ENCODE results near the gene PCGF2. TPM values are rescaled to one million over a fixed set of nuclear protein-coding genes. Genes with fewer than 3 reads are reported as not detected.

PCGF2 gene
- total RNA-seq, 1 experiment from 2014 or later, result 43.9 TPM

- DNase-seq (ENCODE audit: low read depth, low spot score) (no peak), ATAC-seq (no peak)
- in situ Hi-C loops (cut with HindIII; ENCODE audit: low pct_unique_long_range_greater_than_20kb, low sequenced_read_pairs) (no loop called here), intact Hi-C loops (cut with micrococcal nuclease; ENCODE audit: unreplicated experiment) (loop anchor here (5.0 kb wide), 1 partner anchor 56 kb away; no protein-coding TSS in a partner anchor)
- Histone ChIP-seq H3K4me1 (ENCODE audit: control insufficient read depth, insufficient read depth, low read length) (peaks cover 39% of the 10 kb centered on the region), H3K4me3 (ENCODE audit: low read depth in 2 of 2, low read length in 2 of 2) (no peak overlapping the region), H3K27ac (ENCODE audit: low read length) (no peak overlapping the region), H3K36me3 (ENCODE audit: control insufficient read depth, insufficient read depth, low read length) (no peaks in the 10 kb centered on the region; the same call in 1 of the 2 replicates), H3K9me3 (ENCODE audit: control insufficient read depth, insufficient read depth, low read depth, low read length) (no peaks in the 10 kb centered on the region), H3K27me3 (ENCODE audit: control insufficient read depth, insufficient read depth, low read length) (no peaks in the 10 kb centered on the region)
- BruUV-seq (replicated peaks), result no TSS peak
- POLR2A ChIA-PET, result no interaction called here
- CTCF ChIA-PET, result interaction anchor here (1.0 to 1.2 kb wide), 2 partner anchors 57 to 58 kb away, joined by 4 to 6 read pairs; partner anchors contain the start of gene EPOP
- TF ChIP-seq, protein P1, sequence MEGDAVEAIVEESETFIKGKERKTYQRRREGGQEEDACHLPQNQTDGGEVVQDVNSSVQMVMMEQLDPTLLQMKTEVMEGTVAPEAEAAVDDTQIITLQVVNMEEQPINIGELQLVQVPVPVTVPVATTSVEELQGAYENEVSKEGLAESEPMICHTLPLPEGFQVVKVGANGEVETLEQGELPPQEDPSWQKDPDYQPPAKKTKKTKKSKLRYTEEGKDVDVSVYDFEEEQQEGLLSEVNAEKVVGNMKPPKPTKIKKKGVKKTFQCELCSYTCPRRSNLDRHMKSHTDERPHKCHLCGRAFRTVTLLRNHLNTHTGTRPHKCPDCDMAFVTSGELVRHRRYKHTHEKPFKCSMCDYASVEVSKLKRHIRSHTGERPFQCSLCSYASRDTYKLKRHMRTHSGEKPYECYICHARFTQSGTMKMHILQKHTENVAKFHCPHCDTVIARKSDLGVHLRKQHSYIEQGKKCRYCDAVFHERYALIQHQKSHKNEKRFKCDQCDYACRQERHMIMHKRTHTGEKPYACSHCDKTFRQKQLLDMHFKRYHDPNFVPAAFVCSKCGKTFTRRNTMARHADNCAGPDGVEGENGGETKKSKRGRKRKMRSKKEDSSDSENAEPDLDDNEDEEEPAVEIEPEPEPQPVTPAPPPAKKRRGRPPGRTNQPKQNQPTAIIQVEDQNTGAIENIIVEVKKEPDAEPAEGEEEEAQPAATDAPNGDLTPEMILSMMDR (IDR thresholded peaks at IDR 0.05), result no peak
- TF ChIP-seq TCF7L2 (IDR thresholded peaks at IDR 0.05; ENCODE audit: low read depth, low read length), result no peak
- TF ChIP-seq SIN3A (IDR thresholded peaks at IDR 0.05; ENCODE audit: borderline replicate concordance, insufficient read depth, low read depth, low read length), result no peak
- TF ChIP-seq POLR2AphosphoS5 (IDR thresholded peaks at IDR 0.05; ENCODE audit: low read depth, low read length), result no peak
- TF ChIP-seq, protein P2, sequence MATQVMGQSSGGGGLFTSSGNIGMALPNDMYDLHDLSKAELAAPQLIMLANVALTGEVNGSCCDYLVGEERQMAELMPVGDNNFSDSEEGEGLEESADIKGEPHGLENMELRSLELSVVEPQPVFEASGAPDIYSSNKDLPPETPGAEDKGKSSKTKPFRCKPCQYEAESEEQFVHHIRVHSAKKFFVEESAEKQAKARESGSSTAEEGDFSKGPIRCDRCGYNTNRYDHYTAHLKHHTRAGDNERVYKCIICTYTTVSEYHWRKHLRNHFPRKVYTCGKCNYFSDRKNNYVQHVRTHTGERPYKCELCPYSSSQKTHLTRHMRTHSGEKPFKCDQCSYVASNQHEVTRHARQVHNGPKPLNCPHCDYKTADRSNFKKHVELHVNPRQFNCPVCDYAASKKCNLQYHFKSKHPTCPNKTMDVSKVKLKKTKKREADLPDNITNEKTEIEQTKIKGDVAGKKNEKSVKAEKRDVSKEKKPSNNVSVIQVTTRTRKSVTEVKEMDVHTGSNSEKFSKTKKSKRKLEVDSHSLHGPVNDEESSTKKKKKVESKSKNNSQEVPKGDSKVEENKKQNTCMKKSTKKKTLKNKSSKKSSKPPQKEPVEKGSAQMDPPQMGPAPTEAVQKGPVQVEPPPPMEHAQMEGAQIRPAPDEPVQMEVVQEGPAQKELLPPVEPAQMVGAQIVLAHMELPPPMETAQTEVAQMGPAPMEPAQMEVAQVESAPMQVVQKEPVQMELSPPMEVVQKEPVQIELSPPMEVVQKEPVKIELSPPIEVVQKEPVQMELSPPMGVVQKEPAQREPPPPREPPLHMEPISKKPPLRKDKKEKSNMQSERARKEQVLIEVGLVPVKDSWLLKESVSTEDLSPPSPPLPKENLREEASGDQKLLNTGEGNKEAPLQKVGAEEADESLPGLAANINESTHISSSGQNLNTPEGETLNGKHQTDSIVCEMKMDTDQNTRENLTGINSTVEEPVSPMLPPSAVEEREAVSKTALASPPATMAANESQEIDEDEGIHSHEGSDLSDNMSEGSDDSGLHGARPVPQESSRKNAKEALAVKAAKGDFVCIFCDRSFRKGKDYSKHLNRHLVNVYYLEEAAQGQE (IDR thresholded peaks at IDR 0.05; ENCODE audit: insufficient read depth in 1 of 2, low read depth in 2 of 2, low read length in 1 of 2), result no peak
These were observed 14.7 kb downstream of the PCGF2 start for GRCh38 chr17:38733282-38733981.

- DNase-seq (ENCODE audit: low read depth, low spot score) (no peak), ATAC-seq (no peak)
- intact Hi-C loops (cut with micrococcal nuclease; ENCODE audit: unreplicated experiment) (loop anchor here (5.0 kb wide), 1 partner anchor 55 kb away; no protein-coding TSS in a partner anchor), in situ Hi-C loops (cut with HindIII; ENCODE audit: low pct_unique_long_range_greater_than_20kb, low sequenced_read_pairs) (no loop called here)
- Histone ChIP-seq H3K36me3 (ENCODE audit: control insufficient read depth, insufficient read depth, low read length) (no peaks in the 10 kb centered on the region; the same call in 1 of the 2 replicates), H3K4me3 (ENCODE audit: low read depth in 2 of 2, low read length in 2 of 2) (no peak overlapping the region), H3K27me3 (ENCODE audit: control insufficient read depth, insufficient read depth, low read length) (no peaks in the 10 kb centered on the region), H3K4me1 (ENCODE audit: control insufficient read depth, insufficient read depth, low read length) (peaks cover 39% of the 10 kb centered on the region), H3K9me3 (ENCODE audit: control insufficient read depth, insufficient read depth, low read depth, low read length) (no peaks in the 10 kb centered on the region), H3K27ac (ENCODE audit: low read length) (peak overlapping the region; percentile 23)
- no TSS peak for BruUV-seq (replicated peaks)
- CTCF ChIA-PET, result no interaction called here
- no peak for TF ChIP-seq SIN3A (IDR thresholded peaks at IDR 0.05; ENCODE audit: borderline replicate concordance, insufficient read depth, low read depth, low read length)
- TF ChIP-seq, protein P2 (IDR thresholded peaks at IDR 0.05; ENCODE audit: insufficient read depth in 1 of 2, low read depth in 2 of 2, low read length in 1 of 2), result no peak
- no peak for TF ChIP-seq POLR2AphosphoS5 (IDR thresholded peaks at IDR 0.05; ENCODE audit: low read depth, low read length)
- TF ChIP-seq TCF7L2 (IDR thresholded peaks at IDR 0.05; ENCODE audit: low read depth, low read length), result no peak
- TF ChIP-seq, protein P1 (IDR thresholded peaks at IDR 0.05), result no peak
- POLR2A ChIA-PET, result no interaction called here
These were observed 15.5 kb downstream of the PCGF2 start for GRCh38 chr17:38732376-38733281.
